Measurements from ENCODE around the gene VAV2.

VAV2 gene

DNA sequence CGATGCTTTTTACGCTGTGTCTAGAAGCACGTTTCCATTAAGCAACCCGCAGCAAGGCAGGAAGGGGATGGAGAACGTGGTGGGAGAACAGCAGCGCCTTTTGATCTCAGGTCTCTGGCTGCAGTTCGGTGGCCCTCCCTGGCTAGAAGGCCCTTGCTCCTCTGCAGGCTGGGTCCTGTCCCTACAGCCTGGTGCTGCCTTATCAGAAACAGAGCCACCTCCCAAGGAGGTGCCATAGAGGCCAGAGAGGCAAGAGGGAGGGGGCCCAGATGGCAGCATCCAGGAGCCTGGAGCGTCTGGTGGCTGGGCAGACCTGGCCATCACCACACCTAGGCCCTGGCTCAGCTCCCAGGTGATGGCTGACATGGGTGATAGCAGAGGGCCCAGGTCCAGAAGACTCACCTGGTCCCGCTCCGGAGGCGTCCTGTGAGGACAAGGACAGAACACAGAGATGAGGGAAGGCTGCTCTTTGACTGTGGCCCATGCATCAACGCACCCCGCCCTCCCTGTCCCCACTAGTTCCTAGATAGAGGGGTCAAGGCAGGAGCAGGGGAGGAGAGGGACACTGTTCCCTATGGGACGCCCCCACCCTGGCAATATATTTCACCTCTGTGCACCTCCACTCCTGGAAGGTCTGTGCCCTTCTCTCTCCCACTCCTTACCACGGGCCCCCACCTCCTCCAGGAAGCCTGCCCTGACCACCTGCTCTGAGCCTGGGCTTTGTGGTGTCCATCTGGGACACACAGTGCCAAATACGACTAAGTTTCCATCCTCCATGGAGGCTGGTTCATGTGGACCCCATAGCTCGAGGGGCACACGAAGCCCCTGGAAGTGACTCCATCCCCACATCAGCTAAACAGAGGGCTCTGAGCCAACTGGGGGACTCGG lies 212.4 kb downstream of the VAV2 start:
- Histone ChIP-seq H3K4me3 (ENCODE audit: low read length) (no peak overlapping the region), H3K9ac (ENCODE audit: low read length) (no peak overlapping the region), H3K36me3 (ENCODE audit: control insufficient read depth, low read depth, low read length) (peaks cover 9% of the 10 kb centered on the region), H3K9me3 (ENCODE audit: control insufficient read depth, low read depth, low read length) (no peaks in the 10 kb centered on the region), H3K4me1 (ENCODE audit: control insufficient read depth, low read depth, low read length) (no peaks in the 10 kb centered on the region), H3K27ac (ENCODE audit: low read length) (no peak overlapping the region), H3K27me3 (ENCODE audit: control insufficient read depth, insufficient read depth, low read length) (no peaks in the 10 kb centered on the region)

- Histone ChIP-seq H3K27me3 (ENCODE audit: control insufficient read depth, insufficient read depth, low read length) (no peaks in the 10 kb centered on the region), H3K27ac (ENCODE audit: low read length) (no peak overlapping the region), H3K9me3 (ENCODE audit: control insufficient read depth, low read depth, low read length) (no peaks in the 10 kb centered on the region), H3K4me3 (ENCODE audit: low read length) (no peak overlapping the region), H3K36me3 (ENCODE audit: control insufficient read depth, low read depth, low read length) (peaks cover 7% of the 10 kb centered on the region), H3K4me1 (ENCODE audit: control insufficient read depth, low read depth, low read length) (no peaks in the 10 kb centered on the region), H3K9ac (ENCODE audit: low read length) (no peak overlapping the region)
Measured at GRCh38 chr9:133779081-133779480, 213.0 kb downstream of the VAV2 start.

GRCh38 chr9:133778336-133779013 lies 213.6 kb downstream of the VAV2 start:
- peaks cover 13% of the 10 kb centered on the region for H3K36me3 ChIP-seq (ENCODE audit: control insufficient read depth, low read depth, low read length)
- no peak overlapping the region for H3K27ac ChIP-seq (ENCODE audit: low read length)
- no peaks in the 10 kb centered on the region for H3K4me1 ChIP-seq (ENCODE audit: control insufficient read depth, low read depth, low read length)
- no peak overlapping the region for H3K4me3 ChIP-seq (ENCODE audit: low read length)
- no peaks in the 10 kb centered on the region for H3K9me3 ChIP-seq (ENCODE audit: control insufficient read depth, low read depth, low read length)
- no peak overlapping the region for H3K9ac ChIP-seq (ENCODE audit: low read length)
- H3K27me3 ChIP-seq (ENCODE audit: control insufficient read depth, insufficient read depth, low read length): no peaks in the 10 kb centered on the region

- H3K27me3 ChIP-seq (ENCODE audit: control insufficient read depth, insufficient read depth, low read length): no peaks in the 10 kb centered on the region
- no peak overlapping the region for H3K27ac ChIP-seq (ENCODE audit: low read length)
- peaks cover 13% of the 10 kb centered on the region for H3K36me3 ChIP-seq (ENCODE audit: control insufficient read depth, low read depth, low read length)
- no peaks in the 10 kb centered on the region for H3K4me1 ChIP-seq (ENCODE audit: control insufficient read depth, low read depth, low read length)
- H3K9me3 ChIP-seq (ENCODE audit: control insufficient read depth, low read depth, low read length): no peaks in the 10 kb centered on the region
- no peak overlapping the region for H3K4me3 ChIP-seq (ENCODE audit: low read length)
- H3K9ac ChIP-seq (ENCODE audit: low read length): no peak overlapping the region
Measured at GRCh38 chr9:133777871-133778270, 214.3 kb downstream of the VAV2 start.

GRCh38 chr9:133777068-133777791 lies 214.9 kb downstream of the VAV2 start:
- Histone ChIP-seq H3K4me3 (ENCODE audit: low read length) (no peak overlapping the region), H3K36me3 (ENCODE audit: control insufficient read depth, low read depth, low read length) (peaks cover 13% of the 10 kb centered on the region), H3K9me3 (ENCODE audit: control insufficient read depth, low read depth, low read length) (no peaks in the 10 kb centered on the region), H3K4me1 (ENCODE audit: control insufficient read depth, low read depth, low read length) (no peaks in the 10 kb centered on the region), H3K27me3 (ENCODE audit: control insufficient read depth, insufficient read depth, low read length) (no peaks in the 10 kb centered on the region), H3K9ac (ENCODE audit: low read length) (no peak overlapping the region), H3K27ac (ENCODE audit: low read length) (no peak overlapping the region)

GRCh38 chr9:133775951-133776905 lies 215.9 kb downstream of the VAV2 start:
- H3K4me3 ChIP-seq (ENCODE audit: low read length): no peak overlapping the region
- H3K9ac ChIP-seq (ENCODE audit: low read length): no peak overlapping the region
- no peaks in the 10 kb centered on the region for H3K9me3 ChIP-seq (ENCODE audit: control insufficient read depth, low read depth, low read length)
- no peak overlapping the region for H3K27ac ChIP-seq (ENCODE audit: low read length)
- H3K4me1 ChIP-seq (ENCODE audit: control insufficient read depth, low read depth, low read length): no peaks in the 10 kb centered on the region
- peaks cover 13% of the 10 kb centered on the region for H3K36me3 ChIP-seq (ENCODE audit: control insufficient read depth, low read depth, low read length)
- no peaks in the 10 kb centered on the region for H3K27me3 ChIP-seq (ENCODE audit: control insufficient read depth, insufficient read depth, low read length)

GRCh38 chr9:133775291-133775690 lies 216.8 kb downstream of the VAV2 start:
- Histone ChIP-seq H3K9me3 (ENCODE audit: control insufficient read depth, low read depth, low read length) (no peaks in the 10 kb centered on the region), H3K9ac (ENCODE audit: low read length) (no peak overlapping the region), H3K4me3 (ENCODE audit: low read length) (no peak overlapping the region), H3K27ac (ENCODE audit: low read length) (no peak overlapping the region), H3K27me3 (ENCODE audit: control insufficient read depth, insufficient read depth, low read length) (no peaks in the 10 kb centered on the region), H3K4me1 (ENCODE audit: control insufficient read depth, low read depth, low read length) (no peaks in the 10 kb centered on the region), H3K36me3 (ENCODE audit: control insufficient read depth, low read depth, low read length) (peaks cover 17% of the 10 kb centered on the region)

GRCh38 chr9:133774799-133775198 lies 217.3 kb downstream of the VAV2 start:
- Histone ChIP-seq H3K4me3 (ENCODE audit: low read length) (no peak overlapping the region), H3K4me1 (ENCODE audit: control insufficient read depth, low read depth, low read length) (no peaks in the 10 kb centered on the region), H3K36me3 (ENCODE audit: control insufficient read depth, low read depth, low read length) (peaks cover 21% of the 10 kb centered on the region), H3K27ac (ENCODE audit: low read length) (no peak overlapping the region), H3K27me3 (ENCODE audit: control insufficient read depth, insufficient read depth, low read length) (no peaks in the 10 kb centered on the region), H3K9ac (ENCODE audit: low read length) (no peak overlapping the region), H3K9me3 (ENCODE audit: control insufficient read depth, low read depth, low read length) (no peaks in the 10 kb centered on the region)

GRCh38 chr9:133773889-133774655 lies 218.1 kb downstream of the VAV2 start:
- H3K36me3 ChIP-seq (ENCODE audit: control insufficient read depth, low read depth, low read length): peaks cover 18% of the 10 kb centered on the region

DNA sequence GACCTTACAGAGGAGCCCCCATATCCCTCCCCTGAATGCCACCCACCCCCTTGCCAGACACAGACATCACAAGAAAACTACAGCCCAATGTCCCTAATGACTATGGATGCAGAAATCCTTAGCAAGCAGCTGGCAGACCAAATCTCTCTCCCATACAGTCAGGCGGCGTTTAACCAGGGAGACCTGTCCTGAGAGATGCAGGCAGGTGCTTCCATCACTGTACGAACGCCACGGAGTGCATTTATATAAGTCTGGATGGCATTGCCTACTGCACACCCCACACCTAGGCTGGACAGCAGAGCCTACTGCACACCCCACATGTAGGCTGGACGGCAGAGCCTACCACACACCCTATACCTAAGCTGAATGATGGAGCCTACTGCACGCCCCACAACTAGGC lies 219.5 kb downstream of the VAV2 start:
- H3K36me3 ChIP-seq (ENCODE audit: control insufficient read depth, low read depth, low read length): peaks cover 24% of the 10 kb centered on the region
- no peaks in the 10 kb centered on the region for H3K9me3 ChIP-seq (ENCODE audit: control insufficient read depth, low read depth, low read length)
- H3K4me3 ChIP-seq (ENCODE audit: low read length): no peak overlapping the region
- no peak overlapping the region for H3K9ac ChIP-seq (ENCODE audit: low read length)
- H3K4me1 ChIP-seq (ENCODE audit: control insufficient read depth, low read depth, low read length): no peaks in the 10 kb centered on the region
- no peaks in the 10 kb centered on the region for H3K27me3 ChIP-seq (ENCODE audit: control insufficient read depth, insufficient read depth, low read length)
- H3K27ac ChIP-seq (ENCODE audit: low read length): no peak overlapping the region

More at GRCh38 chr9:133773889-133774655, 218.1 kb downstream of the VAV2 start:
- Histone ChIP-seq H3K27ac (ENCODE audit: low read length) (no peak overlapping the region), H3K4me1 (ENCODE audit: control insufficient read depth, low read depth, low read length) (no peaks in the 10 kb centered on the region), H3K9ac (ENCODE audit: low read length) (no peak overlapping the region), H3K27me3 (ENCODE audit: control insufficient read depth, insufficient read depth, low read length) (no peaks in the 10 kb centered on the region), H3K4me3 (ENCODE audit: low read length) (no peak overlapping the region), H3K9me3 (ENCODE audit: control insufficient read depth, low read depth, low read length) (no peaks in the 10 kb centered on the region)
